ENCODE data around the gene OR2V2.
A peak's percentile ranks its signal among the peaks of the same experiment; 100 is the strongest.
"Not testable (repeated sequence)": the region's sequence is repeated elsewhere in the genome, so short reads cannot be mapped to it uniquely, and the experiment has no call there.

Gene OR2V2

DNA sequence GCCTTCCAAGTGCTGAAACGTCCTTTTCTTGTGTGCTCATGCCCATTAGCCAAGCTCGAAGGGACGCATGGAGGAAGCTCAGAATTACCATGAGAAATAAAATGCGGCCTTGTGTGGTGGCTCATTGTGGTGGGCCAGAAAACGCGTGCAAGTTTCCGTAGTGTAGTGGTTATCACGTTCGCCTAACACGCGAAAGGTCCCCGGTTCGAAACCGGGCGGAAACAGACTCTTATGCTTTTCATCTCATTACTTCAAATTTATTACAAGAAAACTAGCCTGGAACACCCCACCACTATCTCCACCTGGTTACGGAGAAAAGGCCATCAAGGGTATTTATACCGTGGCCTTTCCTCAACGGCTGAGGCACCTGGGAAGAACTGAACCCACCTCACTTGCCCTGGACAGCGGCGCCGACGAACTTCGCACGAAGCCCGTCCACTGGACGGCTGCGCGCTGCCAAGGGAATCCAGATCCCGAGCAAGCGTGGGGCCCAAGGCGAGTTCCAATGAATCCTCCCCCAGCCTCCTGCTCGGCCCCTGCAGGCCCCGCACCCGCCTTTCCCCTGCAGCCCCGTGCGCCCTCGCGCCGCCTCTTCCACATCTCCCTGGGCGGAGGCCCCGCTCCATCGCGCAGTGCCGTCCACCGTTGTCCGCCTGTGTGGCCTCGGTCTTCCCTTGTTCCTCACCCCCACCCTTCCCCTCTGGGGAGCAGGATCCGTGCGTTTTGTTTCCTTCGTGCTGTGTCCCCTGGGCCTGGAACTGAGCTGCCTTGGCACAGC, 22.3 kb downstream of the OR2V2 start:
- peak; percentile 69 for DNase-seq (ENCODE audit: low spot score)

GRCh38 chr5:181170237-181170825, 22.9 kb downstream of the OR2V2 start:
- DNase-seq (ENCODE audit: low spot score), result no peak

- DNase-seq (ENCODE audit: low spot score), result no peak
These were observed 23.6 kb downstream of the OR2V2 start for GRCh38 chr5:181170996-181171395.

DNA sequence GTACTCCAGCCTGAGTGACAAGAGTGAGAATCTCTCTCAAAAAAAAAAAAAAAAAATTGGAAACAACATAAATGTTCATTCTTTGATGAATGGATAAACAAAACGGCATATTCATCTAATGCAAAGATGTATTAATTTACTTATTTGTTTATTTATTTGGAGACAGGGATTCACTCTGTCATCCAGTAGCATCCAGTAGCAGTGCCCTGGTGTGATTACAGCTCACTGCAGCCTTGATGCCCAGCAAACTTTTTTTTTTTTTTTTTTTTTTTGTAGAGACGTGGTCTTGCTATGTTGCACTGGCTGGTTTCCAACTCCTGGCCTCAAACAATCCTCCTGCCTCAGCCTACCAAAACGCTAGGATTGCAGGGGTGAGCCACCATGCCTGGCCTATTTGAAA, 24.4 kb downstream of the OR2V2 start:
- no peak for DNase-seq (ENCODE audit: low spot score)

GRCh38 chr5:181173027-181173419, 25.6 kb downstream of the OR2V2 start:
- DNase-seq (ENCODE audit: low spot score), result no peak

DNA sequence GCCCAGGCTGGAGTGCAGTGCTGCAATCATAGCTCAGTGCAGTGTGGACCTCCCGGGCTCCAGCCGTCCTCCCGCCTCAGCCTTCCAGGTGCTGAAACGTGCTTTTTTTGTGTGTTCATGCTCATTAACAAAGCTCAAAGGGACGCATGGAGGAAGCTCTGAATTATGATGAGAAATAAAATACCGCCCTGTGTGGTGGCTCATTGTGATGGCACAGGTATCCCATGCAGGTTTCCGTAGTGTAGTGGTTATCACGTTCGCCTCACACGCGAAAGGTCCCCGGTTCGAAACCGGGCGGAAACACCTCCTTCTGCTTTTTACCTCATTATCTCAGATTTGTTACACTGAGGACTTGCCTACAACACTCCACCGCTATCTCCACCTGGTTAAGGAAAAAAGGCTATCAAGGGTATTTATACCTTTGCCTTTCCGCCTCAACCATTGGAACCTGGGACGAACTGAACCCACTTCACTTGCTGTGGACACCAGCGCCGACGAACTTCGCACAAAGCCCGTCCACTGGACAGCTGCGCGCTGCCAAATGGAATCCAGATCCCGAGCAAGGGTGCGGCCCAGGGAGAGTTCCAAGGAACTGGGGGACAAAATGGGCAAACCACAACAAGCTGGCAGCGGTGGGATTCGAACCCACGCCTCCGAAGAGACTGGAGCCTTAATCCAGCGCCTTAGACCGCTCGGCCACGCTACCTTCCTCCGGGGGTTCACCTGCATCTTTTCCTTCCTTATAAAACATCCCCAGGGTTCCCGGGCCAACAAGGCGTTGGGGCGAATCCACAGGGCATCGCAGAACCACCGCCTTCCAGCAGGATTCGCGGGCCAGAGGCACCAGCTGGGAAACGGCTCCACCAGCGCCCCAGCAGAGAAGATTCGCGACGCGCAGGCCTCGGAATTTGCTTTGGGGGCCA, 26.3 kb downstream of the OR2V2 start:
- peak; percentile 71 for DNase-seq (ENCODE audit: low spot score)

DNA sequence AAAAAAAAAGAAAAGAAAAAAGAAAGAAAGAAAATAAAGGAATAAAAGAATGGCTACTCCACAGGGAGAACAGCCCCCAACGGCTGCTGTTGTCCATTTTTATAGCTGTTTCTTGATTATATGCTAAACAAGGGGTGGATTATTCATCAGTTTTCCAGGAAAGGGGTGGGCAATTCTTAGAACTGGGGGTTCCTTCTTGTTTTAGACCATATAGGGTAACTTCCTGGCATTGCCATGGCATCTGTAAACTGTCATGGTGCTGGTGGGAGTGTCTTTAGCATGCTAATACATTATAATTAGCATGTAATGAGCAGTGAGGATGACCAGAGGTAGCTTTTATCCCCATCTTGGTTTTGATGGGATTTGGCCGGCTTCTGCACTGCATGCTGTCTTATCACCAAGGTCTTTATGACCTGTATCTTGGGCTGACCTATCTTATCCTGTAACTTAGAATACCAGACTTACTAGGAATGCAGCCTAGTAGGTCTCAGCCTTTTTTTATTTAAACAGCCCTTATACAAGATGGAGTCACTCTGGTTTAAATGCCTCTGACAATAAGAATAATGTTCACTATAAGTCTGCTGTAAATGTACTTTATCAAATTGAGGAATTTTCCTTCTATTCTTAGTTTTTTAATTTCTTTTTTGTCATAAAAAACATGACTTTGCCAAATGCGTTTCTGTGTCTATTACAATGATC, 29.0 kb downstream of the OR2V2 start:
- no peak for DNase-seq (ENCODE audit: low spot score)

GRCh38 chr5:181177559-181177958, 30.2 kb downstream of the OR2V2 start:
- DNase-seq (ENCODE audit: low spot score), result not testable (repeated sequence)

DNA sequence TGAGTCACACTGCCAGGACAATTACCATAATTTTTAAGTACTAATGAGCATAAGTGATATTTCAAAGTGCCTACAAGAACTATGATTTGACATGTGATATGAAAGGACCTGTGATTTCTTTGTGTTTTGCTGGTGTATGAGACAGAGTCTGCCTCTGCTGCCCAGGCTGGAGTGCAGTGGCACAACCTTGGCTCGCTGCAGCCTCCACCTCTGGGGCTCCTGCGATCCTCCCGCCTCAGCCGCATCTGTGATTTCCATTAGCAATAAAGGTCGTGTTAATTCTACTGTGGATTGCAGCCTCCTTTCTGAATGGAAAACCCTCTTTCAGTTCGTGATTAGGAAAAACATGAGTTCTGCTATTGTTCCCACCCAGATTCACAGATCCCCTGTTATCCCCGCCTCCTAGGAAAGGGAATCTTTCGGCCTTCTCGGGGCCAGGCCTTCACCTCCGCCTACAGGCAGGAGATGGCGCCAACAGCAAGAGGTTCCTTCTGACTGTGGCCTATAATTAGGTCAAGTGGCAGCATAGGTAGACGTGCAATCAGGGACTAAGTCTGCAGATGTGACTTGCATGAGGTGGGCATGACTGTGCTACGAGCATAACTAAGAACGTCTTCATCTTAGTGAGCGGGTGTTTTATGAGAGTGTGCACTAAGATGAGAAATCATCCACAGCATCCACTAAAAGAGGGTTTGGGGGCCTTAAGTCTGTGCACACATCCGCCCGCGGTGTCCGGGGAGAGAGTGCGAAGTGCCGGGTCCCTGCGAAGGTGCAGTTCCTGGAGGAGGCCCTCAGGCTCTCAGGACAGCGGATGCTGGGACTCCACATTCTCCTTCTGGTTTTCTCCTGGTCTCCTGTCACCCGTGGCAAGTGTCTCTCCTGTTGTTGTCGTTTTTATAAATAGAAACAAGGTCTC, 34.5 kb downstream of the OR2V2 start:
- peak; percentile 69 for DNase-seq (ENCODE audit: low spot score)

GRCh38 chr5:181182651-181183050, 35.3 kb downstream of the OR2V2 start:
- no peak for DNase-seq (ENCODE audit: low spot score)

DNA sequence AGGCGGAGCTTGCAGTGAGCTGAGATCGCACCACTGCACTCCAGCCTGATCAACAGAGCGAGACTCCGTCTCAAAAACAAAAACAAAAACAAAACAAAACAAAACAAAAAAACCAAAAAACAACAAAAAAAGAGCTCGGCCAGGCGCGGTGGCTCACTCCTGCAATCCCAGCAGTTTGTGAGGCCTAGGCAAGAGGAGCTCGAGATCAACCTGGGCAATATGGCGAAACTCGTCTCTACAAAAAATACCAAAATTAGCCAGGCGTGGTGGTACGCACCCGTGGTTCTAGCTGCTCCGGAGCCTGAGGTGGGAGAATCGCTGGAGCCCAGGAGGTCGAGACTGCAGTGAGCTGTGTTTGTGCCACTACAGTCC, 37.4 kb downstream of the OR2V2 start:
- DNase-seq (ENCODE audit: low spot score), result no peak

DNA sequence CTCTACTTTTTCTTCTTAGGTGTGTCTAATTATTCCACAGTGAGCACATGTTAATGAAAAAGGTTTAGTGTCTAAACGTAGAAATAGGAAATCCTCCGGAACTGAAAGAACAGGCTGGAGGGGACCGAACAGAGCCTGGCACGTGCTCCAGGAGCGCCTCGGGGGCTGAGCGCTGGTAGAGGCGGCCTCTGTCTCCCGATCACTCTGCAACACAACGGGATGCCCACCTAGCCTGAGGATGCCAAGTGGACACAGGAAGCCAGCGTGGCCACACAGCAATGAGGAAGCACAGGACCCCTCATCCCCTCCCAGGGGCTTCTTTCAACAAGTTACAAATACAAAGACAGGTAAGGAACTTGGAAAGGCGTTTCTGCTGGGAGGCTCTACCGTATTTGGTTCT, 38.2 kb downstream of the OR2V2 start:
- DNase-seq (ENCODE audit: low spot score), result no peak

GRCh38 chr5:181186022-181186421, 38.6 kb downstream of the OR2V2 start:
- no peak for DNase-seq (ENCODE audit: low spot score)

GRCh38 chr5:181186986-181187499, 39.7 kb downstream of the OR2V2 start:
- DNase-seq (ENCODE audit: low spot score), result no peak

DNA sequence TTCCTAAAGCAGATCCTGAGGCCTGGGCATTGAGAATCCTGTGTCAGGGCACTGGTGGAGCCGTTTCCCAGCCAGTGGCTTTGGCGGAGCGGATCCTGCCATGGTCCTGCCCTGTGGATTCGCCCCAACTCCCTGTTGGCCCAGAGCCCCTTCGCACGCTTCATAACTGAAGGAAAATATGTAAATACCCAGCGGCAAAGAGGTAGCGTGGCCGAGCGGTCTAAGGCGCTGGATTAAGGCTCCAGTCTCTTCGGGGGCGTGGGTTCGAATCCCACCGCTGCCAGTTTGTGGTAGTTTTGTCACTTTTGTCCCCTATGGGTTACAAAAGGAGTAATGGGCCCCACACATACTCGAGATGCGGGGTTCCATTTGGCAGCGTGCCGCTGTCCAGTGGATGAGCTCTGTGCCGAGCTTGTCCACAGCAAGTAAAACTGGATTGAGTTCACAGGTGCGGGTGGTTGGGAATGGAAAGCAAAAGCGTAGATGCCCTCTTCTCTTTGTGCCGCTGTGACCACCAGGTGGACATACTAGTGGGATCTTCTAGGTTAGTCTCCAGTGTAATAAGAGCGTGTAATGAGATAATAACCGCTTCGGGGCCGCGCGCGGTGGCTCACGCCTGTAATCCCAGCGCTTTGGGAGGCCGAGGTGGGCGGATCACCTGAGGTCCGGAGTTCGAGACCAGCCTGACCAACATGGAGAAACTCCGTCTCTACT, 40.3 kb downstream of the OR2V2 start:
- peak; percentile 73 for DNase-seq (ENCODE audit: low spot score)

DNA sequence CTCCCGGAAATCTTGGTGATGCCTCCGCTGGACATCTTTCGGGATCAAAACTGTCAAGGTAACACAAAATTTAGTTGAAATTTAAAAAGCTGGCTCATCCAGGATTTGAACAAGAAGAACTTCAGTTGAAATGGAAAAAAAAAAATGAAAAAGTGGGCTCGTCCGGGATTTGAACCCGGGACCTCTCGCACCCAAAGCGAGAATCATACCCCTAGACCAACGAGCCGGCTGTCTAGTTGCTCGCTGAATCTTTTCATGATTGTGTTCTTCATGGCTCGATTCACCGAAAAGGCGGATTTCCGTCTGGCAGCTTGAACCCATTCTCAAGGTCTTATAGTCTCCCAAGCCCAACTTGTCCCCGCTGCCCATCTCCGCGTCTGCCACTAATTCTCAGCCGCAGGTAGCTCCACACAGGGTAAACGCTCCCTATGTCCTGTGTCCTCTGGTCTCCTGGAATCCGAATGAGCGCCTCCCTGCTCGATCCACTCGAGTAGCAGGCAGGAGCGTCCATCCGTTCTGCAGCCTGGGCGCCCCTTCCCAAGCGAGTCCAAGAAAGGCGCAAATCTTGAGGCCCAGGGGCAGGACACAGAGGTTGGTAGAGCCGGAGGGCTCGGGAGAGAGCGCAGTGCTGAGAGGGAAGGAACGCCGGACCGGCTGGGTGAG, 41.4 kb downstream of the OR2V2 start:
- DNase-seq (ENCODE audit: low spot score), result peak; percentile 79

- DNase-seq (ENCODE audit: low spot score), result peak; percentile 41
These were observed 42.1 kb downstream of the OR2V2 start for GRCh38 chr5:181189363-181189961.

- DNase-seq (ENCODE audit: low spot score), result no peak
These were observed 42.8 kb downstream of the OR2V2 start for GRCh38 chr5:181189962-181190710.
